Measurements from ENCODE around the gene GFRA1. TPM values are rescaled to one million over a fixed set of nuclear protein-coding genes. Genes with fewer than 3 reads are reported as not detected.

Gene GFRA1
- total RNA-seq, 4 donors from 2014 or later: 6.2 to 44.5 (median 13.4) TPM

DNA sequence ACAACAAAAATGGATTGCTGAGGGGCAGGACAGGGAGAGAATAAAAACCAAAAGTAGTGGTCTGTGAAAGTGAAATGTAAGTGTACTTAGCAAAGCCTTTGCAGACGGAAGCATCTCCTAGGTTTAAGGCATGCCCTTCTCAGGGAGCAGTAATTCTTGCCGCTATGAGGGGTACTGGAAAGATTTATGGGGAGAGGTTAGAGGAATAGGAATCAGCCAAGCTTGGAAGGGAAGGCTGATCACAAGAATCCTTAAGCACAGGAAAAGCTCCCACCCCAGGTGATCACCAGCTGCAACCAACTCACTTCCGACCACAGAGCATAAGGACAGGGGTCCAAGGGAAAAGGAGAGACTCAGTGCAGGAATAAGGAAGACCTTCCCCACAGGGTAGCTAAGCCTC lies 10.3 kb downstream of the GFRA1 start:
- 89 to 90% methylated on average over 3 of the region's 3 CpGs for WGBS, 2 donors
- TF ChIP-seq, protein P1, sequence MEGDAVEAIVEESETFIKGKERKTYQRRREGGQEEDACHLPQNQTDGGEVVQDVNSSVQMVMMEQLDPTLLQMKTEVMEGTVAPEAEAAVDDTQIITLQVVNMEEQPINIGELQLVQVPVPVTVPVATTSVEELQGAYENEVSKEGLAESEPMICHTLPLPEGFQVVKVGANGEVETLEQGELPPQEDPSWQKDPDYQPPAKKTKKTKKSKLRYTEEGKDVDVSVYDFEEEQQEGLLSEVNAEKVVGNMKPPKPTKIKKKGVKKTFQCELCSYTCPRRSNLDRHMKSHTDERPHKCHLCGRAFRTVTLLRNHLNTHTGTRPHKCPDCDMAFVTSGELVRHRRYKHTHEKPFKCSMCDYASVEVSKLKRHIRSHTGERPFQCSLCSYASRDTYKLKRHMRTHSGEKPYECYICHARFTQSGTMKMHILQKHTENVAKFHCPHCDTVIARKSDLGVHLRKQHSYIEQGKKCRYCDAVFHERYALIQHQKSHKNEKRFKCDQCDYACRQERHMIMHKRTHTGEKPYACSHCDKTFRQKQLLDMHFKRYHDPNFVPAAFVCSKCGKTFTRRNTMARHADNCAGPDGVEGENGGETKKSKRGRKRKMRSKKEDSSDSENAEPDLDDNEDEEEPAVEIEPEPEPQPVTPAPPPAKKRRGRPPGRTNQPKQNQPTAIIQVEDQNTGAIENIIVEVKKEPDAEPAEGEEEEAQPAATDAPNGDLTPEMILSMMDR (IDR thresholded peaks at IDR 0.05): no peak
- TF ChIP-seq POLR2A (IDR thresholded peaks at IDR 0.05): no peak
- no peak for DNase-seq (ENCODE audit: low spot score in 2 of 2)
- H3K4me3 ChIP-seq (ENCODE audit: low read depth, poor library complexity, severe bottlenecking): no peak overlapping the region
- intact Hi-C loops (cut with DNase I; ENCODE audit: low total_unique reads): no loop called here

DNA sequence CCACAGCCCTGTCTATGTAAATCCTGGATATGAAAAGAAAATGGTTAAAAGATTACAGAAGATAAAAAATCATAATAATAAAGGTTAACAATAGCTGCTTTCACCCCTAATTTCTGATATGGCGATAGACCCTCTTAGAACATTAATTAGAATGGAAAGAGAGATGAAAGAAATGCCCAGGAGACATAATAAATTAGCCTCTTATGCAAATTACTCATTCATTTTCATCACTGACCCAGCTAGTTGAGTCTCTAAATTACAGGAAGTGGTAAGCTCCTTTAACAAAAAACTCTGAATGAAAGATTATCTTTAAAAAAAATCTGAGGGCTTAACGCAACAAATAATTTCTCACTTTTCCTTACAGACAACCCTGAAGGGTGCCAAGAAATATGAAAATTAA lies 12.4 kb downstream of the GFRA1 start:
- no peak for DNase-seq (ENCODE audit: low spot score in 2 of 2)
- intact Hi-C loops (cut with DNase I; ENCODE audit: low total_unique reads): no loop called here
- no peak overlapping the region for H3K4me3 ChIP-seq (ENCODE audit: low read depth, poor library complexity, severe bottlenecking)
- TF ChIP-seq, protein P1 (IDR thresholded peaks at IDR 0.05): no peak
- TF ChIP-seq POLR2A (IDR thresholded peaks at IDR 0.05): no peak
- 31 to 36% methylated on average over 2 of the region's 2 CpGs for WGBS, 2 donors

DNA sequence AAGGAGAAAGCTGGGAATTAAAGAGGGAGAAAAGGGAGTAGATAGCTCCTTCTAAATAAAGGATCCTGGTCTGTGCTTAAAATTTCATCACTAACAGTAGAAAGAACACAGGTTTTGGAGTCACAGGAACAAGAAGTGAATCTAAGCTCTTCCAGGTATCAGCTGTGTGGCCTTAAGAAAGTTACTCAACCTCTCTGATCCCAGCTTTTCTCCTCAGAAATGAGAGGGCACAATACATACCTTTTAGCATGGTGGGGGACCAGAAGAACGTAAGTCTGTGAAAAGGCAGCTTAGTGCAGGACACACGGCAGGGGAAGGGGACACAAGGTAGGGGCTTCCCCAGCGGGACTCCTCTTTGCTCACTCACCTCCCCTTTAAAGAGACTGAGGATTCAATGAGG lies 13.4 kb downstream of the GFRA1 start:
- WGBS, 2 donors: 91 to 92% methylated on average over 3 of the region's 3 CpGs
- intact Hi-C loops (cut with DNase I; ENCODE audit: low total_unique reads): no loop called here
- H3K4me3 ChIP-seq (ENCODE audit: low read depth, poor library complexity, severe bottlenecking): no peak overlapping the region
- DNase-seq (ENCODE audit: low spot score in 2 of 2): no peak
- TF ChIP-seq, protein P1 (IDR thresholded peaks at IDR 0.05): no peak
- no peak for TF ChIP-seq POLR2A (IDR thresholded peaks at IDR 0.05)

DNA sequence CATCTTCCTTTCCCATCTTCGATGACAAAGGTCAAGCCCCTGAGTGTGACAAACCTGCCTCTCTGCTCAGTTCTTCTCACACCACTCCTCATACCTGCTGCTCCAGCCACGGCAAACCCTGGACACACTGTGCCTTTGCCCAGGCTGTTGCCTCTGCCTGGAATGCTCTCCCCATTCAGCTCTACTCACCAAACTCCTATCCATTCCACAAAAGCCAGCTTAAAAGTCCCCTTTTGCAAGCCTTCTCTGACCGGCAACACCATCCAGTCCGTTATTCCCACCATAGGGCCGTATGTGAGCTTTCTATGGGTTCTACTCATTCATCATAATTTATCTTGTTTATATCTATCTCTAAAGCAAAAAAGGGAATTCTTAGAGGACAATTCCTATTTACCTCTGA lies 15.2 kb downstream of the GFRA1 start:
- DNase-seq (ENCODE audit: low spot score in 2 of 2): no peak
- intact Hi-C loops (cut with DNase I; ENCODE audit: low total_unique reads): no loop called here
- H3K4me3 ChIP-seq (ENCODE audit: low read depth, poor library complexity, severe bottlenecking): no peak overlapping the region
- TF ChIP-seq, protein P1 (IDR thresholded peaks at IDR 0.05): no peak
- no peak for TF ChIP-seq POLR2A (IDR thresholded peaks at IDR 0.05)
- WGBS, 2 donors: 91 to 96% methylated on average over 5 of the region's 5 CpGs

DNA sequence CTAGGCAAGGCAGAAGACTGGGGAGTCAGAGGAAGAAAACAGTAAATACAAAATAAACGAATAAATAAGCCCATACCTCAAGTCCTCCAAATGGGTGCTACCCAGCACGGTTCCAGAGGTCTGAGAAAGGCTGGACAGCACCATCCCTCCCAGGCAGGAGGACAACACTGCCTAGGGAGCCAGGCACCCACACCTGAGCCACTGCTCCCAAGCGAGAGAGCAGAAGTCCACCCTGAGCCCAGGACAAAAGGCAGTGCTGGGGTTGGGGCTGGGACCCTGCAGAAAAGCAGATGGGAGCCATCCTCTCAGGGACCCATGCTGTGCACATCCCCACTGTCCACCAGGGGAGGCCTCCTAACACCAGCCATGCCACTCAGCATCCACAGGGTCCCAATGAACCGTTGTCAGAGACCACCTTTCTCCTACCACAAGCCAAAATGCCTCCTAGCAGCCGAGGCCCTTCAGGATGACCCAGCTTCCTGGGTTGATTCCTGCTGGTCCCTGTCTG lies 16.2 kb downstream of the GFRA1 start:
- no peak overlapping the region for H3K4me3 ChIP-seq (ENCODE audit: low read depth, poor library complexity, severe bottlenecking)
- no peak for DNase-seq (ENCODE audit: low spot score in 2 of 2)
- 57 to 71% methylated on average over 5 of the region's 5 CpGs for WGBS, 2 donors
- TF ChIP-seq, protein P1 (IDR thresholded peaks at IDR 0.05): no peak
- no peak for TF ChIP-seq POLR2A (IDR thresholded peaks at IDR 0.05)
- intact Hi-C loops (cut with DNase I; ENCODE audit: low total_unique reads): no loop called here

Measured in lower leg skin (tissue), 4 donors.